Endothelial cell of umbilical vein (primary cell): ENCODE results near the gene TBC1D7. TPM values are rescaled to one million over a fixed set of nuclear protein-coding genes. Genes with fewer than 3 reads are reported as not detected.

Experiments
- BruUV-seq: library from RNA; stranded (reverse); fragments of 400-500 nt; replicated peaks from 2 replicates; lab custom pipeline; 2021; lab: Mats Ljungman, UMichigan
- CTCF ChIA-PET: fragments of 300-600, 350-600 bp; sonication (Branson Sonifier 250); formaldehyde crosslinking; loops from one replicate; lab custom pipeline; 2021; ENCODE audit warnings: antibody characterized with exemption, inconsistent platforms; lab: Charles Lee
- POLR2A ChIA-PET: fragments of 300-600, 350-600 bp; sonication (Branson Sonifier 250); formaldehyde crosslinking; loops from one replicate; lab custom pipeline; 2021; ENCODE audit warnings: antibody characterized with exemption, inconsistent platforms; lab: Charles Lee
- DNase-seq: peaks from one replicate; pipeline ENCODE4 v3.0.0-alpha.2; 2011; ENCODE audit warnings: low read depth, low spot score
- FAIRE-seq: peaks from 2 replicates; lab custom pipeline; 2011; peaks lifted over from hg19 to GRCh38; lab: Jason Lieb, UNC
- H2AFZ ChIP-seq: 2 replicates; pipeline ENCODE4 v1.6.0; 2012; ENCODE audit warnings: low read depth, low read length, control low read depth, inconsistent platforms
- H3K27ac ChIP-seq: 2 replicates; pipeline ENCODE4 v1.5.1; 2011; ENCODE audit warnings: low read depth, mild to moderate bottlenecking, control low read depth, low read length, moderate library complexity; ENCODE audit not compliant: insufficient read depth
- H3K27me3 ChIP-seq, 2 experiments: 2 replicates each; pipeline versions ENCODE4 v1.6.0 to v1.6.1; 2011; ENCODE audit warnings: low read length in 2 of 2, mixed read lengths in 1 of 2; ENCODE audit not compliant: control insufficient read depth in 2 of 2, insufficient read depth in 2 of 2
- H3K36me3 ChIP-seq, 2 experiments: 2 replicates in 1 of 2; 3 replicates in 1 of 2; pipeline ENCODE4 v1.5.1; 2011; ENCODE audit warnings: low read length in 2 of 2, mild to moderate bottlenecking in 1 of 2, moderate library complexity in 1 of 2; ENCODE audit not compliant: control insufficient read depth in 2 of 2, insufficient read depth in 2 of 2; ENCODE audit errors: extremely low read depth in 1 of 2
- H3K4me1 ChIP-seq: 3 replicates; pipeline ENCODE4 v1.5.1; 2011; ENCODE audit warnings: mild to moderate bottlenecking, low read length; ENCODE audit not compliant: control insufficient read depth, insufficient read depth; ENCODE audit errors: extremely low read depth
- H3K4me2 ChIP-seq: 2 replicates; pipeline ENCODE4 v1.6.1; 2011; ENCODE audit warnings: low read length, control low read depth, mixed read lengths; ENCODE audit not compliant: insufficient read depth
- H3K4me3 ChIP-seq, 3 experiments: fragments of 200-600 bp in 1 of 3; sonication (generic), shearing (Covaris generic) in 1 of 3; replicated peaks in 1 of 3; 2 replicates each; pipeline ENCODE4 v1.5.1; 2011 to 2016; ENCODE audit warnings: control low read depth in 3 of 3, low read length in 3 of 3, mild to moderate bottlenecking in 2 of 3, inconsistent platforms in 1 of 3, low read depth in 1 of 3, moderate library complexity in 1 of 3; ENCODE audit not compliant: insufficient read depth in 1 of 3
- H3K79me2 ChIP-seq: 2 replicates; pipeline ENCODE4 v1.6.0; 2012; ENCODE audit warnings: low read length, inconsistent platforms; ENCODE audit not compliant: control insufficient read depth, insufficient read depth
- H3K9ac ChIP-seq: replicated peaks from 2 replicates; pipeline ENCODE3; 2011; ENCODE audit warnings: low read length, control low read depth; ENCODE audit not compliant: insufficient read depth; ENCODE audit errors: extremely low read depth
- H3K9me1 ChIP-seq: replicated peaks from 3 replicates; pipeline ENCODE4 v1.6.0; 2011; ENCODE audit warnings: mild to moderate bottlenecking, low read length; ENCODE audit not compliant: control insufficient read depth, insufficient read depth; ENCODE audit errors: extremely low read depth
- H3K9me3 ChIP-seq: replicated peaks from 2 replicates; pipeline ENCODE4 v1.5.1; 2012; ENCODE audit warnings: low read length, inconsistent platforms; ENCODE audit not compliant: control insufficient read depth, insufficient read depth
- H4K20me1 ChIP-seq: replicated peaks from 2 replicates; pipeline ENCODE3; 2011; ENCODE audit warnings: mild to moderate bottlenecking, low read length; ENCODE audit not compliant: control insufficient read depth, insufficient read depth; ENCODE audit errors: extremely low read depth
- CTCF ChIP-seq, 2 donors: IDR thresholded peaks; 1 replicate in 1 of 2; 2 replicates in 1 of 2; pipeline ENCODE4 v1.5.1; 2011; ENCODE audit warnings: low read length in 2 of 2, mild to moderate bottlenecking in 2 of 2, moderate library complexity in 2 of 2, control low read depth in 1 of 2, inconsistent platforms in 1 of 2, low read depth in 1 of 2; ENCODE audit not compliant: insufficient read depth in 1 of 2; ENCODE audit errors: extremely low read depth in 1 of 2
- EZH2 ChIP-seq: IDR thresholded peaks from 2 replicates; pipeline ENCODE4 v1.6.1; 2012; ENCODE audit warnings: borderline replicate concordance, low read depth, mild to moderate bottlenecking, moderate library complexity, low read length, inconsistent platforms; ENCODE audit not compliant: severe bottlenecking
- FOS ChIP-seq: IDR thresholded peaks from 2 replicates; pipeline ENCODE4 v1.6.1; 2011; ENCODE audit warnings: mild to moderate bottlenecking, low read length, moderate library complexity, borderline replicate concordance; ENCODE audit not compliant: insufficient read depth
- GATA2 ChIP-seq: IDR thresholded peaks from 2 replicates; pipeline ENCODE4 v1.7.0; 2011; ENCODE audit warnings: low read depth, mild to moderate bottlenecking, moderate library complexity, mixed read lengths, low read length; ENCODE audit not compliant: insufficient read length, insufficient read depth
- JUN ChIP-seq: IDR thresholded peaks from 2 replicates; pipeline ENCODE4 v1.6.1; 2011; ENCODE audit warnings: borderline replicate concordance, low read depth; ENCODE audit not compliant: insufficient read length, insufficient read depth
- MAX ChIP-seq: IDR thresholded peaks from 2 replicates; pipeline ENCODE4 v1.6.1; 2011; ENCODE audit not compliant: insufficient read depth, insufficient read length
- MYC ChIP-seq: IDR thresholded peaks from one replicate; pipeline ENCODE4 v1.6.1; 2011; ENCODE audit warnings: mild to moderate bottlenecking, low read depth, low read length
- POLR2A ChIP-seq: IDR thresholded peaks from 2 replicates; pipeline ENCODE4 v1.6.1; 2012; ENCODE audit warnings: low read depth, mild to moderate bottlenecking, control low read depth, low read length
- POLR2AphosphoS5 ChIP-seq: IDR thresholded peaks from 2 replicates; pipeline ENCODE4 v1.6.1; 2012; ENCODE audit warnings: low read depth, mild to moderate bottlenecking, control low read depth, low read length, moderate library complexity; ENCODE audit not compliant: insufficient read depth
- dilution Hi-C: fragments of 300-500 bp; cut with MboI; formaldehyde crosslinking; loops from one replicate; pipeline ENCODE4 v1.15.0; 2019; ENCODE audit warnings: low sequenced_read_pairs; ENCODE audit not compliant: extremely low pct_ligation_motif_present
- intact Hi-C: fragments of 100-400 bp; cut with micrococcal nuclease; formaldehyde crosslinking; loops from one replicate; pipeline ENCODE4 v1.10.0; 2022
- polyA plus RNA-seq, 4 experiments: library from polyadenylated mRNA; depleted of rRNA in 3 of 4; stranded (reverse) in 3 of 4; unstranded in 1 of 4; fragments of >200 nt; gene quantifications; 2 replicates each; pipeline versions ENCODE4 v1.2.1 to v1.2.3, GENCODE V29; 2011 to 2012; ENCODE audit warnings: missing spikeins in 1 of 4
- total RNA-seq: library from RNA; stranded (reverse); gene quantifications from 2 replicates; pipeline ENCODE4 v1.2.3, GENCODE V29; 2021

The TBC1D7 gene
- total and polyA plus RNA-seq, 2 donors (not counting 3 experiments of a cell fraction or from before 2014, with no cell fraction given): 26.6 to 28.1 TPM

DNA sequence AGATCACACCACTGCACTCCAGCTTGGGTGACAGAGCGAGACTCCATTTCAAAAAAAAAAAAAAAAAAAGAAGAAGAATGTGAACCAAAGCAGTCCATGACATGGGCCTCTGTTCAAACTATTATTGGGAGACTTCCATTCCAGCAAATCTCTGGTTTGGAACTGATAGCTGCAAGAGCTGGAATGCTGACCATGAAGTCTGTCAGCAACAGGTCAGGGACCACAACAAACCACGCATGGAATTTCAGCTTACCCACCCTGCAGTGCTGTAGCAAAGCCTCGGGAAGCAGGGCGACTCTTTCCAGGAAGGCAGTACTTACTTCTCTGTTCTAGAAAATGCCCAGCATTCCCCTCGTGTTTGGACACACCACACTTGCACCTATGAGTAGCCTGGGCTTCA, 34.1 kb upstream of the TBC1D7 start:
- Histone ChIP-seq H2AFZ (no peak overlapping the region), H3K4me1 (peaks cover 9% of the 10 kb centered on the region), H3K4me3 (no peak overlapping the region), H3K36me3 (peaks cover 0 to 19% of the 10 kb centered on the region in 2 experiments), H3K79me2 (no peaks in the 10 kb centered on the region), H3K27ac (no peak overlapping the region), H3K9me1 (no peaks in the 10 kb centered on the region), H3K9me3 (no peaks in the 10 kb centered on the region), H3K27me3 (no peaks in the 10 kb centered on the region), H3K4me2 (no peak overlapping the region), H4K20me1 (no peaks in the 10 kb centered on the region), H3K9ac (no peak overlapping the region)
- FAIRE-seq (no peak), DNase-seq (no peak)
- TF ChIP-seq JUN (no peak), POLR2AphosphoS5 (no peak), MAX (no peak), CTCF (IDR thresholded peaks at IDR 0.05; ENCODE audit: extremely low read depth in 1 of 2, insufficient read depth in 1 of 2, low read depth in 1 of 2, low read length in 2 of 2) (no peak), FOS (no peak), POLR2A (no peak), EZH2 (no peak), GATA2 (no peak), MYC (no peak)
- POLR2A ChIA-PET: no interaction called here
- dilution Hi-C loops (no loop called here), intact Hi-C loops (no loop called here)
- BruUV-seq: no TSS peak
- CTCF ChIA-PET: no interaction called here
